AG04450 (cell line): ENCODE measurements around the gene VPS35. TPM values are rescaled to one million over a fixed set of nuclear protein-coding genes. Genes with fewer than 3 reads are reported as not detected.

Experiments
- CTCF ChIA-PET: fragments of 300-600, 350-600 bp; formaldehyde crosslinking; extraction: SDS; loops from one replicate; lab custom pipeline; 2022; ENCODE audit warnings: antibody characterized with exemption, inconsistent platforms; lab: Charles Lee
- POLR2A ChIA-PET: fragments of 350-600 bp; formaldehyde crosslinking; extraction: SDS; loops from one replicate; lab custom pipeline; 2021; ENCODE audit warnings: antibody characterized with exemption, inconsistent platforms; lab: Yijun Ruan, JAX
- DNase-seq: peaks from one replicate; pipeline ENCODE4 v3.0.0-alpha.2; 2011; ENCODE audit warnings: low read depth, low spot score
- H3K27ac ChIP-seq: one replicate; pipeline ENCODE4 v1.5.1; 2012; ENCODE audit warnings: low read depth, low read length, control low read depth
- H3K27me3 ChIP-seq: one replicate; pipeline ENCODE4 v1.6.0; 2012; ENCODE audit warnings: low read length; ENCODE audit not compliant: control insufficient read depth, insufficient read depth
- H3K4me3 ChIP-seq: 2 replicates; pipeline ENCODE4 v1.5.1; 2011; ENCODE audit warnings: mild to moderate bottlenecking, low read depth, low read length, control low read depth
- H3K9me3 ChIP-seq: 2 replicates; pipeline ENCODE4 v1.5.1; 2012; ENCODE audit warnings: low read length; ENCODE audit not compliant: control insufficient read depth, insufficient read depth
- CTCF ChIP-seq: IDR thresholded peaks from 2 replicates; pipeline ENCODE4 v1.5.1; 2011; ENCODE audit warnings: low read depth, low read length, control low read depth, inconsistent platforms
- polyA plus RNA-seq: library from polyadenylated mRNA; depleted of rRNA; stranded (reverse); fragments of >200 nt; gene quantifications from 2 replicates; pipeline ENCODE4 v1.2.3, GENCODE V29; 2011

Gene VPS35
- polyA plus RNA-seq, 1 experiment, result 73.2 TPM

GRCh38 chr16:46709469-46710005 is 20.6 kb upstream of the VPS35 start:
- ChIA-PET POLR2A (no interaction called here), CTCF (no interaction called here)
- DNase-seq, result no peak

GRCh38 chr16:46706642-46707041 is 17.7 kb upstream of the VPS35 start:
- CTCF ChIA-PET, result interaction anchor here (0.6 to 1.3 kb wide), 2 partner anchors 94 to 148 kb away, joined by 3 to 6 read pairs; no protein-coding TSS in a partner anchor
- no peaks in the 10 kb centered on the region for H3K27me3 ChIP-seq
- no peak overlapping the region for H3K4me3 ChIP-seq
- no peaks in the 10 kb centered on the region for H3K9me3 ChIP-seq
- no peak overlapping the region for H3K27ac ChIP-seq
- TF ChIP-seq CTCF, result no peak
- DNase-seq, result no peak
- POLR2A ChIA-PET, result no interaction called here

More at GRCh38 chr16:46709469-46710005, 20.6 kb upstream of the VPS35 start:
- H3K9me3 ChIP-seq, result no peaks in the 10 kb centered on the region
- H3K27ac ChIP-seq, result no peak overlapping the region
- TF ChIP-seq CTCF, result no peak
- no peak overlapping the region for H3K4me3 ChIP-seq
- no peaks in the 10 kb centered on the region for H3K27me3 ChIP-seq

- H3K27me3 ChIP-seq, result no peaks in the 10 kb centered on the region
- no peak for TF ChIP-seq CTCF
- H3K4me3 ChIP-seq, result no peak overlapping the region
- no peaks in the 10 kb centered on the region for H3K9me3 ChIP-seq
- POLR2A ChIA-PET, result no interaction called here
- DNase-seq, result no peak
- no peak overlapping the region for H3K27ac ChIP-seq
- CTCF ChIA-PET, result no interaction called here
Observed at GRCh38 chr16:46702030-46702429, 13.1 kb upstream of the VPS35 start.

- Histone ChIP-seq H3K4me3 (no peak overlapping the region), H3K9me3 (no peaks in the 10 kb centered on the region), H3K27me3 (no peaks in the 10 kb centered on the region), H3K27ac (no peak overlapping the region)
- ChIA-PET CTCF (no interaction called here), POLR2A (no interaction called here)
- no peak for TF ChIP-seq CTCF
- DNase-seq, result no peak
Observed at GRCh38 chr16:46701615-46702014, 12.6 kb upstream of the VPS35 start.

GRCh38 chr16:46700048-46700447 is 11.1 kb upstream of the VPS35 start:
- ChIA-PET POLR2A (interaction anchor here (0.7 kb wide), 1 partner anchor 11 kb away, joined by 3 read pairs; the partner anchor contains the start of gene ORC6), CTCF (interaction anchor here (1.0 kb wide), 1 partner anchor 101 kb away, joined by 5 read pairs; no protein-coding TSS in a partner anchor)
- Histone ChIP-seq H3K9me3 (no peaks in the 10 kb centered on the region), H3K4me3 (no peak overlapping the region), H3K27ac (no peak overlapping the region), H3K27me3 (no peaks in the 10 kb centered on the region)
- TF ChIP-seq CTCF, result no peak
- DNase-seq, result no peak
